Measurements from ENCODE around the gene PGC.
"Not testable (repeated sequence)": the region's sequence is repeated elsewhere in the genome, so short reads cannot be mapped to it uniquely, and the experiment has no call there.

PGC gene

GRCh38 chr6:41774841-41775240, 27.6 kb upstream of the PGC start:
- DNase-seq: no peak

DNA sequence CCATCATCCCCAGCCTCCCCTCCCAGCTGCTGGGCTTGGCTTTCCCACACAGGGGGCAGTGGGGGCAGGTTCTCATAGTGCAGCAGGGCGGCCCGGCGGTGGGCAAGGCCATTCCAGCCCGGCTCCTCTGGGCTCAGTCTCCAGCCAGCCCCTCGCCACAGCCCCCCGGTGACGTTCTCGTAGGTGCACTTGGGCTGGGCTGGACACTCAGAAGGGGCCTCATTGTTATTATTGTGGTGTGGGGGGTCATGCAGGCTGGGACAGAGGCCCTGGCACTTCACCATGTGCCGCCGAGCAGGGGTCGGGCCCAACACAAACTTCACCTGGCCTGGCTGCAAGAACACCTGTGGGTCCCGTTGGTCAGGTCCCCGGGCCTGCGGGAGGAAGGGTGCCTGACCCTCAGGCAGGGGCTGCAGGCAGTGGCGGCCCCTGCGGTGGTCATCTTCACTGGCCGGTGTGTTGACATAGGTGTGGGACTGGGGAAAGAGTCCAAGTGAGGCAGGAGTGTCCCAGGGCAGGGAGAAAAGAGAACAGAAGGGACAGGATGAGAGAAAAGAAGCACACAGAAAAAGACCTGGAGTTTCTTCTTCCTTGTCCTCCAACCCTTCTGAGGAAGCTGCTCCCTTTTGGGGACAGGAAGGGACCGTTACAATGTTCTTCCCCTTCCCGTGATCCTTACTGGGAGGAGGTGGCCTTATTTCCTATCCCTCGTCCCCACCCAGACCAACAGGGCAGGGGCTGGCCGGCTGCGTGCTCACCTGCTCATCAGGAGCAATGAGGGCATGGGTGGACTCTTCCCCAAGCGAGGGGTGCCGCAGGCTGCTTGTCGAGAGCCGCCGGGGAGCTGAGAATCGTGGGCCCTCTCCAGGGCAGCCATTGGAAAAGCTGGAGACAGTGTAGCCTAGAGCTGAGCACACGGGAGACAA, 24.1 kb upstream of the PGC start:
- no peak for DNase-seq

GRCh38 chr6:41770381-41771057, 23.3 kb upstream of the PGC start:
- DNase-seq: no peak

GRCh38 chr6:41769376-41769775, 22.2 kb upstream of the PGC start:
- no peak for DNase-seq

DNA sequence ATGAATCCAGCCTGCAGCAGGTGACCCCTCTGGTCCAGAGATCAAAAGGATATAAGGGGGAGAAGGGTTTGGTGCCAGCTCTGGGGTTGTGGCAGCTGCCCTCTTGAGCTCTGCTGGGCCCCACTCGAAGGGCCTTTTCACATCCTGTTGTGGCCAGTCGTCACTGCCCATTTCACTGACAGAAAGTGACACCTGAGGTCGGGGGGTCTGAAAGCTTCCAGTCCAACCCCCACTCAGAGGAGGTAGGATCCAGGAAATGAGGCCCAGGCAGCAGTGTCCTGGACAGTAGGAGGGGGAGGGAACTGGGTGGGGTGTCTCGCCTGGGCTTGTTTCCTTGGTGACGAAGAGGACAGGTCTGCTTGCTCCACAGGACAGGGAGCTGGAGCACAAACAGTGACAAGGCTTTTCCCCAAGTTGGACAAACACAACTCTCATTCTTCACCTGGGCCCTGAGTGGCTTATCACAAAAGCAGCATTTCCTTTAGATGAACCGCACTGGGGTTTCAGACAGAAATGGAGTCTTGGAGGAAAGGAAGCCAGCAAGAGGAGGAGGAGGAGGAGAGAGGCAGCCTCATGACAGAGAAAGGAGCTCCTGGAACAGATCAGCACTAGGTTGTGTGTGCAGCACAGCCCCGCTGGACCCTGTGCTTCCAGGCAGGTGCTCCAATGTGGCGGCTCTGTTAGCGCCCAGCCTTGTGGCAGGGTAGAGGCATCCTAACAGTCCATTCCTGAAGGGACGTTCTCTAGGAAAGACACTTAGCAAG, 21.5 kb upstream of the PGC start:
- no peak for DNase-seq

DNA sequence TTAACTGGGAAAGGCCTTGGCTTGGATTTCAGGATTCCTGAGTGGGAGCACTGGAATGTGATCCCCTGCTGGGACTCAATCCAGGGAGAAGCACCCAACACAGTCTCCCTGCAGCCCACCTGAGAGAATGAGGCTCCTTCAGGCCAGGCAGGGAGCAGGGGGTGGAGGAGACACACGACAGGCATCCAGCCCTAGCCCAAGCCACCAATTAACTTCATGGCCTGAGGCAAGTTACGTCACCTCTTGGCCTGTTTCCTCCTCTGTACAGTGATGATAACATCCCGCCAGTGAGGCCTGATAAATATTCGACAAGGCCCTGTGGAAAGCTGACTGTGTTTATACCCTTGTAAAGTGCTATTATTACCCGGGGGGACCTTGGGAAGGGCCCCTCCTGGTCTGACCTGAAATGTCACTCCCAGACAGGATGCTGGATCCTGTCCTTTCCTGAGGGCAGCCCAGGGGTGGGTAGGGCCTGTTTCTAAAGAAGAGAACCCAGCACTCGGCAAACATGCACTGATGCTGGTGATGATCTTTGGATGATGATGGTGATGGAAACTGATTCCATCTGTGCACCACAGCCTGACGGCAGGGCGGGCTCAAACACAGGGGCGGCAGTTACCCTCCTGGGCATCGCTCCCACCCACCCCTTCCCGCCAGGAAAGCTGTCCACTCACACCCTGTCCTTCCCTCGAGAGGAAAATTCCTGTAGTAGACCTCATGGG, 20.1 kb upstream of the PGC start:
- DNase-seq: no peak

- not testable (repeated sequence) for DNase-seq
These were observed 19.0 kb upstream of the PGC start for GRCh38 chr6:41766043-41766664.

DNA sequence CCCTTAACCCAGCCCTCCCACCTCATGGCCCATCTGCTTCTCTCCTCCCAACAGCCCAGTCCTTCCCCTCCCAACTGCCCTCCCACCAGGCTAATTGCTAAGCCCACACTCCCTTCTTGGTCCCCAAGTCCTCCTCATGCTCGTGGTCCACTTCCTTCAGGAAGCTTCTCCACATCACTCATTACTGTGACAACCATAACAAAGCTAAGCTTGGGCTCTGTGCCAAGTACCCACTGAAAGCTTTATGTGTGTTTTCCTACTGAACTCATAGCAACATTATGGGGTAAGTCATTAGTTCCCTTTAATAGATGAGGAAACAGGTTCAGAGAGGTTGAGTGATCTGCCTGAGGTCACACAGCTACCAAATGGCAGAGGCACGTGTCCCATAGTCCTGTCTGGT, 16.3 kb upstream of the PGC start:
- no peak for DNase-seq

GRCh38 chr6:41759905-41760579, 12.8 kb upstream of the PGC start:
- DNase-seq: no peak

GRCh38 chr6:41759106-41759904, 12.1 kb upstream of the PGC start:
- no peak for DNase-seq

- no peak for DNase-seq
These were observed 11.4 kb upstream of the PGC start for GRCh38 chr6:41758641-41759035.

DNA sequence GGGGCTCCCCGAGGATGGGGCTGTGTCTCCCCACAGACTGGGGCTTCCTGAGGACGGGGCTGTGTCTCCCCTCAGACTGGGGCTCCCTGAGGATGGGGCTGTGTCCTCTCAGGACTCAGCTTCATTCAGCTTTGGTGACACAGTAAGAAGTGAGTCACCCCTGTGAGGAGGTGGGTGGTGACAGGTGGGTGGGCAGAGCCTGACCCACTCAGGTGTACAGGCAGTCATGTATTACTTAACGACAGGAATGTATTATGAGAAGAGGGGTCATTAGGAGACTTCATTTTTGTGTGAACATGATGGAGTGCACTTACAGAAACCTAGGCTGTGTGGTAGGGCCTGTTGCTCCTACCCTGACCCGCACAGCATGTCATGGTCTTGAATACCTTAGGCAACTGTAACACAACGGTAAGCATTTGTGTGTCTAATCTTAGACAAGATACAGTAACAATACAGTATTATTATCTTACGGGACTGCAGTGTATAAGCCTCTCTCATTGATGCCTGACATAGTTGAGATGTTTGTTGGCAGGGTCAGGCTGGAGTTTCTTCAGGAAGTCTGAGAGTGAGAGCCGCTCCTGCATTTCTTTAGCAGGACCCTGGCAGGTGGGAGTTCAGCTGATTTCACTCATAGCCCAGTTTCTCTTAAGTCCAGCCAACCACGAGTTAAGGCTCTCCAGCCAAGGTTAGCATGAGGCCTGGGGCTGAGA, 10.9 kb upstream of the PGC start:
- no peak for DNase-seq

DNA sequence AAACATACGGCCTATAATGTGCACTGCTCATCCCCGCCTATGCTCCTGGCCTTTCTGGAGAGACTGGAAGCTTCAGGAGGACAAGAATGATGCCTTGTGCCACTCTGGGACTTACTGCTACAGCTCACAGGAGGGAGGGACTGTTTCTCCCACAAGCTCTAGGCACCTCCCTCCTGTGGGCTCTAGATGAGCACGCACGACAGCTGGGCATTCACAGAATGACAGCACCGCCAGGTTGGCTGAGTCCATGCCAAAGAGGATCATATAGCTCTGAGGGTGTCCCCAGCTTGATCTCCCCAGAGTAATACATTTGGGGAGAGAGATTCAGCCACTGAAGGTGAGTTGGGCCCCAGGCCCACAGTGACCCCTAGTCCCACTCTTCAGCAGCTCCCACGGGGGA, 10.1 kb upstream of the PGC start:
- DNase-seq: no peak

DNA sequence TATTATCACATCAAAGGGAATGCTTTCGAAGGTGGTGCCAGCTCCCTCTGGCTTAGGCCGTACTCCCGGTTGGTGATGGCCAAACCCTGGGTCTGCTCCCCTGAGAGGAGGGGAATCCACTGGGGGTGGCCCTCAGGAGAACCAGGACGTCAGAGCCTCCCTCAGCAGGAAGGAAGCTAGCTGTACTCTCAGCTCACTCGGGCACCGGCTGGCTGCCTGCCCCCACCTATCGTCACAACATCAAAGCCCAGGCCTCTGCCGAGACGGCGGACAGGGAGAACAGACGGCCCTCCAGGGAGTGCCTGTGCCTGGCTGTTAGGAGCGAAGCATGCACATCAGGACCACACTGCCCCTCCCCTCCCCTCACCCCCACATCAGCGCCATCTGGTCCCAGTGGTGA, 9.2 kb upstream of the PGC start:
- no peak for DNase-seq

- no peak for DNase-seq
These were observed 8.7 kb upstream of the PGC start for GRCh38 chr6:41755895-41756294.

DNA sequence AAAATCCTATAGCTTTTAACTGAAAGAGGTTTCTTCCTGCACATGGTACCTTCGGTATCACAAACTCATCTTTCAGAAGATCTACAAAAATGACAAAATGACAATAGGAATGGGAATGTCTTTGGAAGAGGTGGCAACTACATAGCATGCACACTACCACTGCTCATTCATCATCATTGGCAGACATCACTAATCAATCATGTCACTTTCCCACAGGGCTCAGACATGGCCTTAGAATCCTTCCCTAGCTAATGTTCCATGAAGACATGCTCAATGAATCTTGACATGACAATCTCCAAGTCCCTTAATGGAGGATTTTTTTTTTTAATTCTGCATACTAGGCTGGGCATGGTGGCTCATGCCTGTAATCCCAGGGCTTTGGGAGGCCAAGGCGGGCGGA, 3.2 kb upstream of the PGC start:
- DNase-seq: no peak

- DNase-seq: no peak
These were observed 1.3 kb upstream of the PGC start for GRCh38 chr6:41748542-41748941.

DNA sequence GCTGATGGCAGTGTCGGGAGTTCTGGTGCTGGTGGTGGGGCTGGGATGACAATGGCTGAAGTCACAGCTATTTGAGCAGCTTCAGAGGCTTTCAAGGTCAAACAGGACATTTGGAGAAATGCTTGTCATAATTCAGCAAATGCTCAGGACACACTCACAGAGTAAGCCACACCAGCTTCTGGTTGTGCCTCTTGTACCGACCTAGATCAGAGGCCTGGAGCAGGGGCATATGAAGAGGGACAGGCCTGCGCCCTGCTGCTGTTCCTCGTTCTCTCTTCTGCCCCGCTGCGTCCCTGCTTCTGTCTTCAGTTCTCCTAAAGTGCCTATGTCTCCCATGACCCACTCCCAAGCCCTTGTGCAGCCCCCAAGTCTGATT, 893 bp upstream of the PGC start:
- DNase-seq: no peak

DNA sequence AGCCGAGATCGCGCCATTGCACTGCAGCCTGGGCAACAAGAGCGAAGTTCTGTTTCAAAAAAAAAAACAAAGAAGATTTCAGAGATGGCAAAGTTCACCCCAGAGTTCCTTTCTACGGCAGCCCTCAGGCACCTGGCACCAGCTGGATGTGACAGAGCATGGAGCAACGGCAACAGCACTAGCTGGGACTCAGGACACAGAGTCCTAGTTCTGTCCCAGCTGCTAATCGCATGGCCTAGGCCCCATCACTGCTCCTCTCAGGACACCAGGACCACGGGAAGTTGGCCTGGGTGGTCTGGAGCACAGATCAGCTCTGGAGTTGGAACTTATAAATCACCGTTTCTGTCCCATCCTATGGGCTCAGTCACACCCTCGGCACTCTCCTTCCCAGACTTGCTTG, 1.1 kb downstream of the PGC start:
- DNase-seq: no peak

GRCh38 chr6:41744236-41744787, 2.9 kb downstream of the PGC start:
- no peak for DNase-seq

Measured in activated CD8-positive, alpha-beta memory T cell treated with anti-CD3 and anti-CD28 coated beads, Interleukin-2, amount 50 U/mL, for 4 hours (primary cell).